ENCODE results near the gene PGBD1. TPM values are rescaled to one million over a fixed set of nuclear protein-coding genes. Genes with fewer than 3 reads are reported as not detected.
A peak's percentile ranks its signal among the peaks of the same experiment; 100 is the strongest.

Gene PGBD1
- total RNA-seq, 1 donor from 2014 or later, result 3.1 TPM

- ATAC-seq, result no peak
- H3K4me1 ChIP-seq, result peaks cover 12% of the 10 kb centered on the region
- H3K4me3 ChIP-seq, result peak overlapping the region; percentile 78
- H3K27ac ChIP-seq, result peak overlapping the region; percentile 95
- DNase-seq, result no peak
- H3K36me3 ChIP-seq, result no peaks in the 10 kb centered on the region
- no peaks in the 10 kb centered on the region for H3K9me3 ChIP-seq
- no peaks in the 10 kb centered on the region for H3K27me3 ChIP-seq
- intact Hi-C loops (cut with DNase I), result no loop called here
- no peak for TF ChIP-seq CTCF (IDR thresholded peaks at IDR 0.05)
Measured at GRCh38 chr6:28337121-28337520, 55.7 kb downstream of the PGBD1 start.

- no peak for DNase-seq
- no peak overlapping the region for H3K27ac ChIP-seq
- ATAC-seq, result no peak
- peaks cover 4% of the 10 kb centered on the region for H3K4me1 ChIP-seq
- no peak overlapping the region for H3K4me3 ChIP-seq
- H3K27me3 ChIP-seq, result no peaks in the 10 kb centered on the region
- H3K36me3 ChIP-seq, result no peaks in the 10 kb centered on the region
- intact Hi-C loops (cut with DNase I), result no loop called here
- H3K9me3 ChIP-seq, result no peaks in the 10 kb centered on the region
- no peak for TF ChIP-seq CTCF (IDR thresholded peaks at IDR 0.05)
Measured at GRCh38 chr6:28340310-28341095, 59.1 kb downstream of the PGBD1 start.

- H3K27ac ChIP-seq, result no peak overlapping the region
- no peaks in the 10 kb centered on the region for H3K36me3 ChIP-seq
- H3K9me3 ChIP-seq, result no peaks in the 10 kb centered on the region
- H3K4me1 ChIP-seq, result no peaks in the 10 kb centered on the region
- DNase-seq (no peak), ATAC-seq (no peak)
- no peak for TF ChIP-seq CTCF (IDR thresholded peaks at IDR 0.05)
- no peak overlapping the region for H3K4me3 ChIP-seq
- intact Hi-C loops (cut with DNase I), result no loop called here
- no peaks in the 10 kb centered on the region for H3K27me3 ChIP-seq
Measured at GRCh38 chr6:28343898-28344677, 62.7 kb downstream of the PGBD1 start.

GRCh38 chr6:28345201-28345600 is 63.8 kb downstream of the PGBD1 start:
- no peak for DNase-seq
- Histone ChIP-seq H3K36me3 (no peaks in the 10 kb centered on the region), H3K27me3 (no peaks in the 10 kb centered on the region), H3K27ac (no peak overlapping the region), H3K4me3 (no peak overlapping the region), H3K4me1 (no peaks in the 10 kb centered on the region), H3K9me3 (no peaks in the 10 kb centered on the region)
- intact Hi-C loops (cut with DNase I), result no loop called here
- TF ChIP-seq CTCF (IDR thresholded peaks at IDR 0.05), result no peak
- no peak for ATAC-seq

GRCh38 chr6:28347119-28347518 is 65.7 kb downstream of the PGBD1 start:
- Histone ChIP-seq H3K27ac (no peak overlapping the region), H3K36me3 (no peaks in the 10 kb centered on the region), H3K9me3 (no peaks in the 10 kb centered on the region), H3K27me3 (no peaks in the 10 kb centered on the region), H3K4me1 (peaks cover 9% of the 10 kb centered on the region), H3K4me3 (no peak overlapping the region)
- ATAC-seq (no peak), DNase-seq (no peak)
- intact Hi-C loops (cut with DNase I), result no loop called here
- no peak for TF ChIP-seq CTCF (IDR thresholded peaks at IDR 0.05)
